SU-DHL-6 (cell line): ENCODE results near the gene EPB41L3.

Experiments
- EZH2phosphoT487 ChIP-seq: fragments of 200-600 bp; sonication (generic), shearing (Covaris generic); conservative IDR thresholded peaks from 2 replicates; pipeline ENCODE4 v1.6.1; 2018; ENCODE audit warnings: mild to moderate bottlenecking, antibody characterized with exemption, low read length, moderate library complexity, mixed read lengths
- TF ChIP-seq, protein P1 (sequence below): fragments of 200-600 bp; sonication (generic); IDR thresholded peaks from one replicate; pipeline ENCODE4 v1.5.1; 2017; ENCODE audit warnings: antibody characterized with exemption, mild to moderate bottlenecking, low read length, moderate library complexity; ENCODE audit not compliant: insufficient read depth, poor library complexity, severe bottlenecking

DNA sequence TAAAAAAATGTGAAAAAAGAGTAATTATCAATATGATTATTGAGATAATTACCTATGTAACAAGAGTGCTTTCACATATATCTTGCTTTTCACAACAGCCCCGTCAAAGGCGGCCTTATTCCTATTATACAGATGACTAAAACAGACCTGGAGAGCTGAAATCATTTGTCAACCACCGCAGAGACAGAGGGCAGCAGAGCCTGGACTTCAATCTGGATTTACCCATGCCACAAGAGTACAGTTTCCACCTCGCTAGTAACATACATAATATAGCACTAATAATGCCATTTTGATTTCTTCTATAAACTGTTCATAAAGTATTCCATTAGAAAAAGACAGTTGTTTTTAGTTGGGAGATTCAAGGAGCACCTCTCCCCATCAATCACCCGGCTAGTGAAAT is 121.8 kb downstream of the EPB41L3 start:
- TF ChIP-seq, protein P1, sequence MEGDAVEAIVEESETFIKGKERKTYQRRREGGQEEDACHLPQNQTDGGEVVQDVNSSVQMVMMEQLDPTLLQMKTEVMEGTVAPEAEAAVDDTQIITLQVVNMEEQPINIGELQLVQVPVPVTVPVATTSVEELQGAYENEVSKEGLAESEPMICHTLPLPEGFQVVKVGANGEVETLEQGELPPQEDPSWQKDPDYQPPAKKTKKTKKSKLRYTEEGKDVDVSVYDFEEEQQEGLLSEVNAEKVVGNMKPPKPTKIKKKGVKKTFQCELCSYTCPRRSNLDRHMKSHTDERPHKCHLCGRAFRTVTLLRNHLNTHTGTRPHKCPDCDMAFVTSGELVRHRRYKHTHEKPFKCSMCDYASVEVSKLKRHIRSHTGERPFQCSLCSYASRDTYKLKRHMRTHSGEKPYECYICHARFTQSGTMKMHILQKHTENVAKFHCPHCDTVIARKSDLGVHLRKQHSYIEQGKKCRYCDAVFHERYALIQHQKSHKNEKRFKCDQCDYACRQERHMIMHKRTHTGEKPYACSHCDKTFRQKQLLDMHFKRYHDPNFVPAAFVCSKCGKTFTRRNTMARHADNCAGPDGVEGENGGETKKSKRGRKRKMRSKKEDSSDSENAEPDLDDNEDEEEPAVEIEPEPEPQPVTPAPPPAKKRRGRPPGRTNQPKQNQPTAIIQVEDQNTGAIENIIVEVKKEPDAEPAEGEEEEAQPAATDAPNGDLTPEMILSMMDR = no peak
- no peak for TF ChIP-seq EZH2phosphoT487
